Islet precursor cell (in vitro differentiated cells): ENCODE measurements around the gene MIB1.
"Not testable (repeated sequence)": the region's sequence is repeated elsewhere in the genome, so short reads cannot be mapped to it uniquely, and the experiment has no call there.

Experiments used
- DNase-seq: peaks from one replicate; pipeline ENCODE4 v3.0.0-alpha.2; 2018

Gene MIB1

DNA sequence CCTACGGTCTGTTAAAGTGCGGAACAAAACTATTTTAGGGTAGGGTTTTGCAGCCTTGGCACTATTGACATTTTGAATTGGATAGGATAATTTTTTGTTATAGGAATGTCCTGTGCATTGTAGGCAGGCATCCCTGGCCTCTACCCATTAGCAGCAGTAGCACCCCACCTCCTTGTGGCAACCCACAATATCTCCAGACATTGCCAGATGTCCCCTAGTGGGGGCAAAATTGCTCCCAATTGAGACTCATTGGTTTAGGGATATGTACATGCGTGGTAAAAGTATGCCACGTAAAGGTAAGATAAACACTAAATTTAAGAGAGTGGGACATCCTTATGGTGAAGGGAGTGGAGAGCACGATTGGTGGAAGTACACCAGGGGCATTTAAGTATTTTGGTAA, 4.6 kb downstream of the MIB1 start:
- no peak for DNase-seq

DNA sequence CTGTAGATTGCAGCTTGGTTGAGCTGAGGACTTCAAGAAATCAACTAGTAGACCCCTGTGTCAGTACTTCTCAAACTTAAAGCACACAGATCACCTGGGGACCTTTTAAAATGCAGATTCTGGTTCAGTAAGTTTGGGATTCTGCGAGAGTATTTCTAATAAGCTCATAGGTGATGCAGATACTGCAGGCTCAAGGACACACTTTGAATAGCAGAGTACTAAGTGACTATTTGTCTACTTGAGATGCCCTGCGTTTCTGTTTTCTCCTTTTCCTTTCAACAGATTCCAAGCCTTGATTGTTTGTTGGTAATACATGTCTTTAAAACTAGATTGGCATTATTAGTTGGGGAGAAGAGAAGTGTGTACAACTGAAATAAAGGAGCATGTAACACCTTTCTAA, 6.7 kb downstream of the MIB1 start:
- no peak for DNase-seq

DNA sequence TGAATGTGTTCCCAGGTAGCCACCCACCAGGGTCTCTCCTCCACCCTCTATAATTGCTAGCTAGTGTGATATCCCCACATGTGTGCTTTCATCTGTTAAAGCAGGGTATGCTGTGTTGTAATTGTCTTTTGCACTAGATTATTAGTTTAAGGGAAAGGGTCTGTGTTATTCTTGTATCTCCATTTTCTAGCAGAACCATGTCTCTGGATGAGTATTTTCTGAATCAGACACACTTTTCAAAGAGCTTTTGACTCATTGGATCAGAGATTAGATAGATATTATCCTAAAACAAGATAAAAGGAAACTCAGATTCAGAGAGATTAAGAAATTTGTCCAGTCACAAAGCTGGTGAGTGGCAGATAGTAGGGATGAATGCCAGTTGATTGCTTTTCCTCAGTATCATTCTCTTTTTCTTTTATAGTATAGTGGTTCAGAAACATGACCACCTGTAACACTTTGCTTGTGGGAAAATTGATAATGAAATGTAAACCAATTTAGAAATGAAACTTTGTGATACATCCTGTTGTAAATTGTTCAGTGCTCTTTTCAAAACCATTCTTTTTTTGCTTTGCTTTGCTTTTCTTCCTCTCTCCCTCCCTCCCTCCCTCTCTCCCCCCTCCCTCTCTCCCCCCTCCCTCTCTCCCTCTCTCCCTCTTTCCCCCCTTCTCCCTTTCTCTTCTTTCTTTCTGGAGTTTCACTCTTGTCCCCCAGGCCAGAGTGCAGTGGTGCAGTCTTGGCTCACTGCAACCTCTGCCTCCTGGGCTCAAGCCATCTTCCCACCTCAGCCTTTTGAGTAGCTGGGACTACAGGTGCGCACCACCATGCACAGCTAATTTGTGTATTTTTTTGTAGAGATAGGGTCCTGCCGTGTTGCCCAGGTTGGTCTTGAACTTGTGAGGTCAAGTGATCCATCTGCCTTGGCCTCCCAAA, 7.4 kb downstream of the MIB1 start:
- DNase-seq = no peak

DNA sequence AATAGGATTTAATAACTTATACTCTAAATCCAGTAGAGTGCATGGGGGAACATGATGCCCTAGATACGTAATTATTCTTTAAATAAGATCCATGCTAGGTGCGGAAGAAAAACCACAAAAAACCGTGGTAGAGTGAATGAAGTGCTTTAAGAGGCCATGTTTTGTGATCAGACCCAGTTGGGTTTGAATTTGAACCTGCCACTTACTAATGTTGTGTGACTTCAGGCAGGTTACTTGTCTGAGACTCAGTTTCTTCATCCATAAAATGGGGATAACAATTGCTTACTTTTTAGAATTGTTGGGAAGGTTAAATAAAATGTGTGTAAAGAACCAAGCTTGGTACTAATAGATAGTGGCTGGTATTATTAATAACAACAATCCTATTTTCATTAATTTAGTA, 17.2 kb downstream of the MIB1 start:
- DNase-seq = no peak

DNA sequence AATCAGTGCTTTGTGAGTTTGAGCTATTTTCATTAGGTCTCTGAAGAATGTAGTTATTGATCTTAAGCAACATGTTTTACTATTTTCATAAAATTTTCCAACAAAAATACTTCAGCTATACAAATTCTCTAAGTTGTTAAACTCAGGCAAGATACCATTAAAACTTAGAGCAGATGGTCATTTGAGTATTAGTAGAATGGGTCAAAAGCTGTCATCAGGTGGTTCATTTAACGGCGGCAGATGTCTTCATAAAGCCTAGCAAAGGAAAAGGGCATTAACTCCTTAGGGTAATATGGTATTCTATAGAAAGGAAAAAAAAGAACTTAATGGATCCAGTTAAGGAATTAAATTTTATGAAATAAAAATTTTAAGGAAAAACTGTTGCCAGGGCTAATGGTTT, 19.2 kb downstream of the MIB1 start:
- DNase-seq = no peak

DNA sequence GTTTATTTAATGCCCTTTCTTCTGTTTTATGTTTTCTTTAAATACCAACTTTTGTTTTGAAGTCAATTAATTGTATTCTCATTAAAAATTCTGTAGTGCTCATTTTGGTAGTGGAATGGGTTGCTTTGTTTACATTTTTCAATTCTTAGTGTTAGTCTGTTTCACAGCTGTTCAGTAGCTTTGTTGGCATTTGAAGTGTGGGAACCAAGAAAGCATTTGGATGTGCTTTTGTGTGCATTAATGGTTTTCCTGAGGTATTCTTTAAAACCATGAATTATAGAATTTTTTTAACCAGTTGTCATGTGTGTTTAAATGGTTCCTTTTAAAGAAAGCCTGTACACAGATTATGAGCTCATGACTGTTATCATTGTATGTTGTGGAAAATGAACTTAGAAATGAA, 19.7 kb downstream of the MIB1 start:
- DNase-seq = no peak

DNA sequence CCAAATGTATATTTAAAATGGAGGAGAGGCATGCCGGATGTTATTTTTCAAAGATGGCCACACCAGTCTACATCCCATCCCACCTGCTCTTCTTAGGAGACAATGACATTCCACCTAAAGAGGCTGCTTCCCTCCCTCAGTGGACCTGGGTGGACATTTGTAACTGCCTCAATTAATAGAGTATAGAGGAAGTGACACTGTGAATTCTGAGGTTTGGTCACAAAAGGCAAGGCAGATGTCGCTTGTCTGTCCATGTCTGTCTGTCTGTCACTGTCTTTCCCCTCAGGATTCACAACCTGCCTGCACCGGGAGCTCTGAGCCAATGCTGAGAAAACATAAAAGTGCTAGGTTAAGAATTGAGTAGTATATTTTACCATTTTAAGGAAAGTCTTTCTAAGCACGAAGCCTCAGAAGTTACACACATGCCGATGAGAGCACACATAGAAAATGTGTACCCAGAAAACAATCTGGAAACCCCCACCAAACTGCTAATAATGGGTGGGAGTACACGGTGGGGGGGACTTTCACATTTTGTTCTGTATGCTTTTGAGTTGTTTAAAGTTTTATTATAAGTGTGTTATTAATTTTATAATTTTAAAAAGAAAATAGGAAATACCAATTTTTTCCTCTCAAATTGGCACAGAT, 21.0 kb downstream of the MIB1 start:
- no peak for DNase-seq

DNA sequence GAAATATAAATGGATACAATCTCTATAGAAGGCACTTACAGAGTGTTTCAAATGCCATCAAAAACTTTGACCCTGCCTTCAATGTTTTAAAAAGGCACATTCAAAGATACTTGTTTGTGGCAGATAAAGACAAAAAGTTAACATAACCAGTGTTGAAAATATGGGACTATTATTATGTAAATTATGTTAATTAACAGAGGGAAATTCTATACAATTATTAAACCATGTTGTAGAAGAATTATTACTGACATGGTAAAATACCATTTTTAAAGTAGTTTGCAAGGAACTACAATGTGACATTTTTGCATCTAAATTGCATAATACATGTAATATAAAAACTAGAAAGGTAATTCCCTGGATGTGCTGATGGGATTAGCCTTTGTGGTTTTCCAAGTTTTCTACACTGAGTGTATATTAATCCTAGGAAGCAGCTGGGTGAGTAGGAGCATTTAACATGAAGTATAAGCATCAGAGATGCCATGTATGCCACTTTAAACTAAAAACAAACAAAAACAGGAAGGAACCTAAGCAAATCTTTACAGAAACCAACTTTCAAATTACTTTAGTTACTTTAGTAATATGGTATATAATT, 21.7 kb downstream of the MIB1 start:
- no peak for DNase-seq

DNA sequence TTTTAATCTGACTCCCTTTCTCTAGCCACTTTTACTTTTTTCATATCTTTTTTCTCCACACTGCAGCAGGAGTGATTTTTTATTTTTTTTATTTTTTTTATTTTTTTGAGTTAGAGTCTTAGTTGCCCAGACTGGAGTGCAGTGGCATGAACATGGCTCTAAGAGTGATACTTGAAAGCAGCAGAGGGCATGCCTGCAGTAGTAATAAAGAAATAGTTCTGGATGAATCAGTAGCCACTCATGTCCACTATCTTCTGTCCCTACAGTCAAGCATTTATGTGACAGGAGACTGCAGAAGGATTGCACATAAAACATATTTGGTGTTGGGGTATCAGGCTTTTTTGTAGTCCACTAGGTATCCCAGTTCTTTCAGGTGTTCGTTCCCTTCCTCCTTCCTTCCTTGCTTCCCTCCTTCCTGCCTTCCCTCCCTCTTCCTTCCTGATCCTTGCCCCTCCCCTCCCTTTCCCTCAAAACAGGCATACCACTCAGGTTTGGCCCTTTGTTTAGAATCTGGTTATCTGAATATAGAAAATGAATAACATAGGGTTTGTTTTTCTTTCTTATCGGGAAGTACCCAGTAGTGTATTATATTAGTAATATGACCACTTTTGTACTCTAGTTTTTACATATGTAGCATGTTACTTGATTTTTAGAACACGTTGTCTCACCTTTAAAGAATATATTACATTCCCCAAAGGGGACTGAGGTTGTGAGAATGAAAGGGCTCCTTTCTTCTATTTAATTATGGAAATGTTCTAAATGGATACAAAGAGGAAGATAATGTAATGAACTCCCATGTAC, 23.5 kb downstream of the MIB1 start:
- no peak for DNase-seq

DNA sequence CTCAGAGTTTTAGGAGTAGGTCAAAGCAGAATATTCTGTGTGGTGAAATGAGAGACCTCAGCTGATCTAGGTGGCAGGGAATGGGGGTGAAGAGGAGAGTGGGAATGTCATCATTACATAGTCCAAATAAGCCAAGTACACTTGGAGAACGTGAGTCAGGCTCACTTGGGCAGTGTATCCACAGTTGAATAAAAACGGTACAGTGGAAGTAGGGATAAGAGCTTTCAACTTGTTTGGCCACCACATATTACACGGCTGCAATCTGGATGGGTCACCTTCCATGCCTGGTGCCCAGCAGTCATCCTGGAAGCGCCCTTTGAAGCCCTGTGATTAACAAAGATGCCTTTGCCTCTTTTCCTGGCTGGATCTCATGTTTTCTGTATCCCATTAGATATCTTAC, 28.6 kb downstream of the MIB1 start:
- no peak for DNase-seq

DNA sequence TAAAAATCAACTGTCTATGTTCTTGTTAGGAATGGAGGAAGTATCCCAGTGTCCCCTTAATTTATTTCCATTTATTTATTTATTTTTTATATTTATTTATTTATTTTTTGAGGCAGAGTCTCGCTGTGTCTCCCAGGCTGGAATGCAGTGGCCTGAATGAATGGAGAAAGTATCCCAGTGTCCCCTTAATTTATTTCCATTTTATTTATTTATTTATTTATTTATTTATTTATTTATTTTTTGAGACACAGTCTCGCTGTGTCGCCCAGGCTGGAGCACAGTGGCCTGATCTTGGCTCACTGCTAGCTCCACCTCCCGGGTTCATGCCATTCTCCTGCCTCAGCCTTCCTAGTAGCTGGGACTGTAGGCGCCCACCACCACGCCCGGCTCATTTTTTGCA, 34.1 kb downstream of the MIB1 start:
- no peak for DNase-seq

DNA sequence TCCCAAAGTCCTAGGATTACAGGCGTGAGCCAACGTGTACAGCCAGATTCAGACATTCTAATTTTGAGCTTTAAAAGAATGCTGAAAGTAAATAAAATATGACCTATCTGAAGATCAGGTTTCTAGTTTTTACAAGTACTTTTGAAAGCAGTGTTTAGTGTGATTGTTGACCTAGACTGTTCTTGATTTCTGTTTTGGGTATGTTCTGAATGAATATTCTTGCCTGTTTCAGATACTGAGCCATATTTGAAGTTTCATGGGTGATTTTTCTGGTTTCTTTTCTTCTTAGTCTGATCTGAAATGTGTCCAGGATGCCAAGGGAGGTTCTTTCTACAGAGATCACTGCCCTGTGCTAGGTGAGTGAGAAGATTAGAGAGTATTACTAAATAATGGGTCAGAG, 37.2 kb downstream of the MIB1 start:
- DNase-seq = no peak

DNA sequence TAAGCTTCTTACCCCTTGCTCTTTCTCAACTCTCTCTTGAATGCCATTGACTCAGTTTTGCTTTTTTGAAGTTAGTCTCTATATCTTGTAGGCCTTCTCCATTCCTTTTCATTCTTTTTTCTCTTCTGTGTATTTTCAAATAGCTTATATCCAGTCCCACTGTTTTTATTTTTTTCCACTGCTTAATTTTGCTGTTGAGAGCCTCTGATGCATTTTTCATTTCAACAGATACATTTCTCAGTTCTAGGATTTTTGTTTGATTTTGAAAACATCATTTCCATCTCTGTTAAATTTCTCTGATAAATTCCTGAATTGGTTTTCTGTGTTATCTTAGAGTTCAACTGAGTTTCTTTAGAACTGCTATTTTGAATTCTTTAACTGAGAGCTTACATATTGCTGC, 45.9 kb downstream of the MIB1 start:
- no peak for DNase-seq

DNA sequence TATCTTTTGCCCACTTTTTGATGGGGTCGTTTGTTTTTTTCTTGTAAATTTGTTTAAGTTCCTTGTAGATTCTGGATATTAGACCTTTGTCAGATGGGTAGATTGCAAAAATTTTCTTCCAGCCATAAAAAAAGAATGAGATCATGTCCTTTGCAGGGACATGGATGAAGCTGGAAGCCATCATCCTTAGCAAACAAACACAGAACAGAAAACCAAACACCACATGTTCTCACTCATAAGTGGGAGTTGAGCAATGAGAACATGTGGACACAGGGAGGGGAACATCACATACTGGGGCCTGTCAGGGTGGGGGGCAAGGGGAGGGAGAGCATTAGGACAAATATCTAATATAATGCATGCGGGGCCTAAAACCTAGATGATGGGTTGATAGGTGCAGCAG, 55.5 kb downstream of the MIB1 start:
- not testable (repeated sequence) for DNase-seq

DNA sequence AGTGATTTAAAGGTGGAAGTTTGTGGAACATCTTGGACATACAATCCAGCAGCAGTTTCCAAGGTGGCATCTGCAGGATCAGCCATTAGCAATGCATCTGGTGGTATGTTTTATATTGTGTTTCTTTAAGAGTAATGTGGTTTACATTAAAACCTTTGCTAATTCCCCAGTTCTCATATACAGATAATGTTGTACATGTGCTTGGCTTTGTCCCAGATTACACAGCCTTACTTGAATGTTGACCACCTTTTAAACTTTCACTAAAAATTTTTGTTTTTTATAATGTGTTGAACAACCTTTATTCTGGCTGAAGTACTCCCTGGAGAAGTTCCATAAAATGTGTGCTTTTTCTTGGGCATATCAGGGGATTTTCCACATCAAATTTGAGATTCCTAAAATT, 57.5 kb downstream of the MIB1 start:
- no peak for DNase-seq

DNA sequence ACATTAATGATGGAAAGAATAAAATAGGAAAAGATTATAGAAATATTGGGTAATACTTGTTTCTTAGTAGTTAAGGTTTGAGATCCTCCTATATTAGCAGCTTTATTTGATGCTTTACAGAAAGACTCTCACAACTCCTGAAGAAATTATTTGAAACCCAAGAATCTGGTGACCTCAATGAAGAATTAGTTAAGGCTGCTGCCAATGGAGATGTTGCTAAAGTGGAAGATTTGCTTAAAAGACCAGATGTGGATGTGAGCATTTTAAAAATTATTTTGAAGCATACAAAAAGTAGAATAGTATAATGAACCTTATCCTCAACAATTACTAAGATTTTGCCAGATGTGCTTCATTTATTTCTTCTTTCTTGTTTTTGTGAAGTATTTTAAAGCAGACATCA, 59.1 kb downstream of the MIB1 start:
- no peak for DNase-seq

DNA sequence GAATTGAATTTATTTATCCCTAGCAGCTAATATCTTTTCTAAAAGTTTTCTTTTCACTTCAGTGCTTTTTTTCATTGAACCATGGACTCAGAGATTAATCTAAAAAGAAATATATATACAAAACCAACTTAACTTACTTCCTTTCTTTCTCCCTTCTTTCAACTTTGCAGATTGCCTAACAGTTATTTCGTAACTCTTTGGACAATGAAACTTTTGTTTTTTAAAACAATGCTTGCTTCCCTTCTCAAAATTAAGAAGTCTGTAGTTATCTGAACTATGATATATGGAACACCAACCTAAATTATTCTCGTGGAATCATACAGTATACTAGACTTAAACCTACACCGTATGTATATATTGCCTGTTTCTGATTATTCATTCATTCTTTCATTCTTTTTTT, 62.9 kb downstream of the MIB1 start:
- DNase-seq = no peak

DNA sequence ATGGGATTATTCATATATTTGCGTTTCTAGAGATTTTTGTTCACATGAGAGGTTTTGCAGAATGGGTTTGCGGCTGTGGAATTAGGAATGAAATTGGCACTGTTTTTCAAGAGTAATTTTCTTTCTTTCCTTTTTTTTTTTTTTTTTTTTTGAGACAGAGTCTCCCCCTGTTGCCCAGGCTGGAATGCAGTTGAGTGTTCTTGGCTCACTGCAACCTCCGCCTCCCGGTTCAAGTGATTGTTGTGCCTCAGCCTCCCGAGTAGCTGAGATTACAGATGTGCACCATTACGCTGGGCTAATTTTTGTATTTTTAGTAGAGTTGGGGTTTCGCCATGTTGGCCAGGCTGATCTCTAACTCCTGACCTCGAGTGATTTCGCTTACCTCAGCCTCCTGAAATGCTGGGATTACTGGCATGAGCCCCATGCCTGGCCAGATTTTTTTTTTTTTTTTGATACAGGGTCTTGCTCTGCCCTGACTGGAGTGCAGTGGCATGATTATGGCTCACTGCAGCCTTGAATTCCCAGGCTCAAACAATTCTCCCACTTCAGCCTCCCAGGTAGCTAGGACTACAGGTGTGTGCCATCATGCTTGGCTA, 65.3 kb downstream of the MIB1 start:
- no peak for DNase-seq

DNA sequence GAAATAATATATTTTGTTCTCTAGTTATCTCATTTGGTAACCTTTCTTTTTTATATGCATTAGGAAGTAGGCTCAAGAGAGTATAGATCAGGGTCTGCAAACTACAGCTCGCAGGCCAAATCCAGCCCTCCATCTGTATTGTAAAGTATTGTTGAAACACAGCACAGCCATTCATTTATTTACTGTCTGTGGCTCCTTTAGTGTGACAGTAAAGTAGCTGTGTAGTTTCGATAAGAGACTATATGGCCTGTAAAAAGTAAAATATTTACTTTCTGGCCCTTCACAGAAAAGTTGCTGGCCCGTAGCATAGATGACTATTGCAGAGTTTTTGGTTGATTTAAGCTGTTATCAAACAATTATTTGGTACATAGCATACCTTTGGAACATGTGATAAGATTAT, 67.6 kb downstream of the MIB1 start:
- no peak for DNase-seq

DNA sequence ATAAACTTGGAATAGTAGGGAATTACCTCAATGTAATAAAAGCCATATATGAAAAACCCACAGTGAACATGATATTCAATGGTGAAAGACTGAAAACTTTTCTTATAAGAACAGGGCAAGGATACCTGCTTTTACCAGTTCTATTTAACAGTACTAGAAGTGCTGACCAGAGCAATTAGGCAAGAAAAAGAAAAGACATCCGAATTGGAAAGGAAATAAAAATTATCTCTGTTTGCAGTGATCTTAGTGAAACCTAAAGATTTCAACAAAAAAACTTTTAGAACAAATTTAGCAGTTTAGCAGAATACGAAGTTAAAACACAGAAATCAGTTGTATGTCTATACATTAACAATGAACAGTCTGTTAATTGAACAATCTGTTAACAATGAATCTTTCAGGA, 69.1 kb downstream of the MIB1 start:
- DNase-seq = no peak

DNA sequence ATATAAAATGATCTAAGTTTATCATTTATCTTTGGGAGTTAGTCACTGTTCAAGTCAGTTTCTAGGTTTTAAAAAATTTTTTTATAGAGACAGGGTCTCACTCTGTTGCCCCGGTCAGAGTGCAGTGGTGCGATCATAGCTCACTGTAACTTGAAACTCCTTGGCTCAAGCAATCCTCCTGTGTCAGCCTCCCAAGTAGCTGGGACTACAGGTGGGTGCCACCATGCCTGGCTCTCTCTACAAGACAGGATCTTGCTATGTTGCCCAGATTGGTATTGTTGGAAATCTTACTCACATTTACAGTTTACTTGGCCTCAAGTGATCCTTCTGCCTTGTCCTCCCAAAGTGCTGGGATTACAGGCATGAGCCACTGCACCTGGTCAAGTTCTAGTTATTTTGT, 74.5 kb downstream of the MIB1 start:
- no peak for DNase-seq

DNA sequence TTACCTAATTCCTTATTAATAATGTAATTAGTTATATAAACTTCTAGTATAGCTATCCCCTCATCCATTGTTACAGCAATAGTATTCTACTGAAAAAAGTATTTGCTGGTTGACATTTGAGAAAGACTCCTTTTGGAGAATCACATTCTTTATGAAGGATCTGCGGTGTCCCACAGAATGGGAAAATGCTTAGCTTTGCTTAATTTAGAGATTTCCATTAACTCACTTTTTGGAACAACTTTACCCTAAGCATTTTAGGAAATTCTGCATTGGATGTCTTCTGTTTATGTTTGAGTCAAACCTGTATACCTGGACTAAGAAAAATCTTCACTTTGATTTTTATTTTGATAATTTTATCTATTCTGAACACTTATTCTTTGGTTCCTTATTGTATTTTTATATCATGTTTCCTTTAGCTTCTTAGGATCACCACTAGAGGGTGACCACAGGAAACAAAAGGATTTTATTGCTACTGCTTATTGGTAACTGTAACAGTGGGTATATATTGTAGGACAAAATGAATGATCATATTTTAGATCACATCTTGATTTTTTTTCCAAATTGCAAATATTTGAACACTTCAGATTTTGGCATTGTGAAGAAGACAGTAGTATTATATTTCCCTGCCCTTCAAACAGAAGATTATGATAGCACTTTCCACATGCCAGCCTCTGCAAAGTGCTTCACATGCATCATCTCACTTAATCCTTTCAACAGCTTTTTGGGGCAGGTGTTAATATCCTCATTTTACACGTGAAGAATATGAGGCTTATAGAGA, 79.6 kb downstream of the MIB1 start:
- no peak for DNase-seq
